ENCODE measurements around the gene ITIH6.

- TF ChIP-seq CTCF (IDR thresholded peaks at IDR 0.05) (no peak), POLR2A (IDR thresholded peaks at IDR 0.05) (no peak)
Measured at GRCh38 chrX:54820737-54821136, 22.7 kb upstream of the ITIH6 start.

Measured in body of pancreas (tissue), 4 donors.